Sciatic nerve (tissue), 2 donors: ENCODE measurements around the gene HS2ST1. TPM values are rescaled to one million over a fixed set of nuclear protein-coding genes. Genes with fewer than 3 reads are reported as not detected.
"Not testable (repeated sequence)": the region's sequence is repeated elsewhere in the genome, so short reads cannot be mapped to it uniquely, and the experiment has no call there.

Experiments used
- ATAC-seq: fragments of 200-7000 bp; cut with Tn5 transposase; one replicate; pipeline ENCODE4 v1.9.1; 2020; ENCODE audit warnings: mild to moderate bottlenecking, moderate library complexity
- DNase-seq: peaks from one replicate; pipeline ENCODE4 v3.0.0-alpha.2; 2020; ENCODE audit warnings: low spot score
- intact Hi-C: fragments of 100-400 bp; cut with DNase I; formaldehyde crosslinking; loops from one replicate; pipeline ENCODE4 v1.14.2; 2022
- total RNA-seq: library from RNA; stranded (reverse); fragmentation: NEBNext Ultra II Directional; extraction: Animal tissue kit (Norgen Biotek cat#: 25700); gene quantifications from one replicate; pipeline ENCODE4 v1.2.1, GENCODE V29; 2021
- donor health status: DM: no; HTN: no; CAD: no.
- donor health status: DM: no; HTN: no; CAD: no.

HS2ST1 gene
- total RNA-seq, 1 donor from 2014 or later: 22.1 TPM

DNA sequence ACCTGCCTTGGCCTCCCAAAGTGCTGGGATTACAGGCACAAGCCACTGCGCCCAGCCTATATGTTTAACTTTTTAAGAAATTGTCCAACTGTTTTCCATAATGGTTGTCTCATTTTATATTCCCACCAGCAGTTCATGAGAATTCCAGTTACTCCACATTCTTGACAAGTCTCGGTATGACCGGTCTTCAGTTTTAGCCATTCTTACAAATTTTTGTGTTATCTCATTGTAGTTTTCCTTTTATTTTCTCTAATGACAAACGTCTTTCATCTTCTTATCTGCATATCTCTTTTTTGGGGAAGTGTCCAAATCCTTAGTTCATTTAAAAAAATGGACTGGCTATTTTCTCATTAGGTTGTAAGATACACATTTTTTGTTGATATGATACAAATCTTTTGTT lies 132.5 kb downstream of the HS2ST1 start:
- DNase-seq: no peak
- ATAC-seq: no peak
- intact Hi-C loops: no loop called here

- intact Hi-C loops: no loop called here
- no peak for ATAC-seq
- DNase-seq: no peak
Observed at GRCh38 chr1:87048237-87048636, 133.8 kb downstream of the HS2ST1 start.

- DNase-seq (no peak), ATAC-seq (no peak)
- intact Hi-C loops: no loop called here
Observed at GRCh38 chr1:87051965-87052364, 137.5 kb downstream of the HS2ST1 start.

DNA sequence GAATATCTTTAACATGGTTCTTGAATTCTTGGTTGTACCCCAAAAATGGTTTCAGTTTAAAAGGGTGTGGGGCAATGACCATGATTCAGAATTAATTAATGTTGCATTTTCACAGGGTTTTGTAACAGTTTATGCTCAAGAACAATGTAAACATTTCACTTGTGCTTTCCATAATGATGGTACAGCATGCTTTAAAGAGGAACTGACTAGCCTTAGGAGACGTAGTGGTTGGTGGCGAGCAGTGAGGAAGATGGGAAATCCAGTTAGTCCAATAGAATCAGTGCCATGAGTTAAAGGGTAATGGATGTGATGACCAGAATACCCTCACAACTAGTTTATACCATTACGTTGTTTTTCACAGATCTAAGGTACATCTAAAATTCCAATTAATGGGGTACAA lies 138.0 kb downstream of the HS2ST1 start:
- ATAC-seq (no peak), DNase-seq (no peak)
- intact Hi-C loops: no loop called here

- intact Hi-C loops: no loop called here
- ATAC-seq: no peak
- DNase-seq: no peak
Observed at GRCh38 chr1:87052961-87053360, 138.5 kb downstream of the HS2ST1 start.

DNA sequence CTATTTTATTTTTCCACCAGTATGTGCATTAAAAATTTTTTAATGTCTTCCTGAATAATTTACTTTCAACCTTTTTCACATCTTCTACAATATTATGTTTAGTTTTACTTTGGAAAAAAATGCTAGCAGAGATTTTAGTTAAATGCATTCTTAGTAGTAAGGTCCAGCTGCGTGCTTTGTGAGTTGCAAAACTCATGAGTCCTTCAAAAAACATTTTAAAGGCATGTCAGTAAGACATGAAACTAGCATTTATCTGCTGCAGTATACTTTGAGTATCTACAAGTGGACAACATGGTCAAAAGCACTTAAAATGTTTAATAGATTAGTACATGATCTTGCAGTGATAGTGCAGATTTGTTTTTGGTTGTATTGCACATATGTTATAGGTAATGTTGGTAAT lies 139.0 kb downstream of the HS2ST1 start:
- ATAC-seq (no peak), DNase-seq (no peak)
- intact Hi-C loops: no loop called here

DNA sequence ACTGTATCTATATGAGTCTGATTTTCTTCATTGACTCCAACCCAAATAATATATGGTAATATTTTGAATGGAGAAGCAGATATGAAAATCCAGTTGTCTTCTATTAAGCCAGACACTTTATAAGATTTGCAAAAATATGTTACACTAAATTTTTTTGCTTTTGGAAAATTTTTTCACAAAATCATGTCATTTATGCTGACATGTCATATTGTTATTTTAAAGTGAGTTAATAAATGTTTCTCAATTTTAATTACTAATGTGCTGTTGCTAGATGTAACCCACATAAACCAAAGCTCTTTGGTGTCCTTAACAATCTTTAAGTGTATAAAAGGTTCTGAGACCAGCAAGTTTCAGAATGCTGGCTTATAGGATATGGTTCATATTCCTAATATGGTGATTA lies 142.5 kb downstream of the HS2ST1 start:
- DNase-seq (no peak), ATAC-seq (no peak)
- intact Hi-C loops: no loop called here

DNA sequence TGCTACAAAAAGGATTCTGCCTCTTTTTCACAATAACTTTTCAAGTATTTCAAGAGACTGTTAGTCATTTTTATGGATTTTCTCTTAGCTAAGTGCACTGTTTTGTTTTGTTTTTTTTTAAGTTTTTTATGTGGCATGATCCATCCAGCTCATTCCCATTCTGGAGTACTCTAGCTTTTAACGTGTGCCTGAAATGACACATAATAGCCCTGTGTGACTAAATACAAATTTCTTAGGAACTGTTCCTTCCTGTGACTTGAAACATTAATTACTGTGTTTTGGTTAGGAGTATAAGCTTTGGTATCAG lies 143.9 kb downstream of the HS2ST1 start:
- no peak for ATAC-seq
- intact Hi-C loops: no loop called here
- no peak for DNase-seq

DNA sequence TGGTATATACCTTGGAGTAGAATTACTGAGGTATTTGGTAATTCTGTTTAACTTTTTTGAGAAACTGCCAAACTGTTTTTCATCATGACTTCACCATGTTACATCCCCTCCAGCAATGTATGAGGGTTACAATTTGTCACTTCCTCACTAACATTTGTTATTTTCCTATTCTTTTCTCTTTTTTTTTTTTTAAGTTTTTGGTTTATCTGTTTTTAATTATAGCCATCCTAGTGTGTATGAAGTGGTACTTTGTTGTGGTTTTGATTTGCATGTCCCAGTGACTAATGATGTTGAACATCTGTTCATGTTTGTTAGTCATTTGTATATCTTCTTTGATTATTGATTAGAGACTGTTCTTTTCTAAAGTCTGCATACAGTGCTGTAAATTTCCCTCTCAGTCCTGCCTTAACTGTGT lies 147.3 kb downstream of the HS2ST1 start:
- DNase-seq: no peak
- ATAC-seq: no peak
- intact Hi-C loops: no loop called here

DNA sequence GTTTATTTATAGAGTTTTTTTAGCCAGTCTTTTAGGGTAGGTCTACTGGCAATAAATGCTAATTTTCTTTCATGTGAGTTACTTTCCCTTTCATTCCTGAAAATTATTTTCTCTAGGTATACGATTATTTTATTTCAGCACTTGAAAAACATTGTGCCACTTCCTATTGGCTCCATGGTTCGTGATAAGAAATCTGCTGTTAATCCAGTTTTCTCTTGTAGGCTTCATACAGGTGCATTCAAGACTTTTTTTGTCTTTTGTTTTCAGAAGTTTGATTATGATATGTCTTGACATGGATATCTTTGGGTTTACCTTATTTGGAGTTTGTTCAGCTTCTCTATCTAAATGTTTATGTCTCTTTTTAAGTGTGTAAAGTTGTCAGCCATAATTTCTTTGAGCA lies 148.3 kb downstream of the HS2ST1 start:
- no peak for DNase-seq
- no peak for ATAC-seq
- intact Hi-C loops: no loop called here

DNA sequence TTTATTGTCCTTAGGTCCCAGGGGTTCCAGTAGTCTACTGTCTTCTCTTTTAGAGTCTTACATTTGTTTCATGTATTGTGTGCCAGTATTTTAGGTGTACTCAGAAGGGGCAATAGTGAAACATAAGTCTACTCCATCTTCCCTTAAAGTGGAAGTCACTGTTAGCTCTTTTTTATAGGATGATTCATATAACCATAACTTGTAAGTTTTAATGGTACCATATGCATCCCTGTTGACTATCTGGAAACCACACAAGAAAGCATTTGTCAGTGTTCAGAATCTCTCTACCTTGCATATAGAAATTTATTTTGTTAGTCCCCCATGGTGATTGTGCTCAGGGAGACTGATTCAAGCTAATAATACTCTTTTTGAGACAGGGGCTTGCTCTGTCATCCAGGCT lies 149.9 kb downstream of the HS2ST1 start:
- ATAC-seq (no peak), DNase-seq (no peak)
- intact Hi-C loops: no loop called here

GRCh38 chr1:87064986-87065385 lies 150.6 kb downstream of the HS2ST1 start:
- DNase-seq: no peak
- no peak for ATAC-seq
- intact Hi-C loops: no loop called here

GRCh38 chr1:87066708-87067107 lies 152.3 kb downstream of the HS2ST1 start:
- DNase-seq, ATAC-seq, intact Hi-C loops: not testable (repeated sequence)

DNA sequence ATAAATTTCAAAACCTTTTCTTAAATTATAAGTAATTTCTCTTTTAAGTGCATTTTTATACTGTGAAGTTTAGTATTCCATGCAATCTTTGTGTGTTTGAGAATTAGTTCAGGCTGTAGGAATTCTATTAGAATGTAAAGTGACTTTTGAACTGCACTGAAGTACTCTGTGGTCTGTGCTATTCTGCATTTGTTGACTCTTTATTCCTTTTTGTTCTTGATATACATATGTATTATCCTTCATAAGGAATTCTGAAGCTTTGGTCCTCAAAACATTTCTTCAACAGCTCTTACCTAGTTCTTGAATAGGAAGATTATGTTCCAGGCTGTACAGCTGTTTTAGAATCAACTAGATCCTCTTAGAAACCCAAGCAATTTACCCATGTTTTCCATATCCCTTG lies 158.0 kb downstream of the HS2ST1 start:
- DNase-seq: no peak
- ATAC-seq: no peak
- intact Hi-C loops: loop anchor here (10.0 kb wide), 1 partner anchor 238 kb away; no protein-coding TSS in a partner anchor

DNA sequence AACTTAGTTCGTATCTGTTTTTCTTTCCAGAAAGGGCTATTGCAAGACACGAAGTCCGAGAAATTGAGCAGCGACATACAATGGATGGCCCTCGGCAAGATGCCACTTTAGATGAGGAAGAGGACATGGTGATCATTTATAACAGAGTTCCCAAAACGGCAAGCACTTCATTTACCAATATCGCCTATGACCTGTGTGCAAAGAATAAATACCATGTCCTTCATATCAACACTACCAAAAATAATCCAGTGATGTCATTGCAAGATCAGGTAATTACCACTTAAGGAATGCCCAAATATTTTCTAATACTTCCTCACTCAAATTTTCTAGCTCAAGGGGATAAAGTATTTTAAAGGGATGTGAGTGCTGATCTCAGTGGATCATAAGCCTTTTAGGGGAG lies 158.5 kb downstream of the HS2ST1 start:
- no peak for ATAC-seq
- no peak for DNase-seq
- intact Hi-C loops: loop anchor here (10.0 kb wide), 1 partner anchor 238 kb away; no protein-coding TSS in a partner anchor

- ATAC-seq (peak; percentile 42), DNase-seq (no peak)
- intact Hi-C loops: loop anchor here (10.0 kb wide), 1 partner anchor 239 kb away; no protein-coding TSS in a partner anchor
Observed at GRCh38 chr1:87074001-87074795, 159.8 kb downstream of the HS2ST1 start.

- ATAC-seq (no peak), DNase-seq (no peak)
- intact Hi-C loops: loop anchor here (5.0 to 10.0 kb wide), 2 partner anchors 243 to 1681 kb away; no protein-coding TSS in a partner anchor
Observed at GRCh38 chr1:87077959-87078639, 163.7 kb downstream of the HS2ST1 start.

GRCh38 chr1:87084244-87084836 lies 169.9 kb downstream of the HS2ST1 start:
- DNase-seq (no peak), ATAC-seq (peak; percentile 67)
- intact Hi-C loops: no loop called here

GRCh38 chr1:87086120-87086519 lies 171.7 kb downstream of the HS2ST1 start:
- intact Hi-C loops: no loop called here
- ATAC-seq (no peak), DNase-seq (no peak)

- ATAC-seq: no peak
- intact Hi-C loops: no loop called here
- no peak for DNase-seq
Observed at GRCh38 chr1:87089070-87089736, 174.8 kb downstream of the HS2ST1 start.
